ENCODE data around the gene OR10K1.
"Not testable (repeated sequence)": the region's sequence is repeated elsewhere in the genome, so short reads cannot be mapped to it uniquely, and the experiment has no call there.

OR10K1 gene

DNA sequence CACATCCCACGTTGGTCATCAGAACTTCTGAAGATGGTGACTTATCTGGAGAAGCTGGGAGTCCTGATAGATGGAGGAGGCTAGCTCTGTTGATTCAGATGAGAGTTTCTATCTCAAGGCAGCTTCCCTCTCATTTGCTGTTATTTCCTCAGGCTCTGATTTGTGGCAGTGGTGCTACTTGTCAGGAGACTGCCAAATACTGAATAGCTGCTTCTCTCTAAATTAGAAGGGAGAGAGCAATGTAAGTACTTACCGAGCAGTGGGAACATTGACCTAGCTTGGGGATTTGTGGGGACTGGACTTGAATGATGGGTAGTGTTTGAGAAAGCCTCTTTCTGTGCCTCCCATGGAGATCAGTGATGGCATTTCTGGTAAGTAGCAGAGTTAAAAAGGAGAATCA, at the start of gene OR10K1:
Gene OR10K1 (plus strand): TSS at position 301 of the 400 bp plus-strand sequence. CDS start 3,728 bp downstream, outside the sequence.
- no peak for DNase-seq

DNA sequence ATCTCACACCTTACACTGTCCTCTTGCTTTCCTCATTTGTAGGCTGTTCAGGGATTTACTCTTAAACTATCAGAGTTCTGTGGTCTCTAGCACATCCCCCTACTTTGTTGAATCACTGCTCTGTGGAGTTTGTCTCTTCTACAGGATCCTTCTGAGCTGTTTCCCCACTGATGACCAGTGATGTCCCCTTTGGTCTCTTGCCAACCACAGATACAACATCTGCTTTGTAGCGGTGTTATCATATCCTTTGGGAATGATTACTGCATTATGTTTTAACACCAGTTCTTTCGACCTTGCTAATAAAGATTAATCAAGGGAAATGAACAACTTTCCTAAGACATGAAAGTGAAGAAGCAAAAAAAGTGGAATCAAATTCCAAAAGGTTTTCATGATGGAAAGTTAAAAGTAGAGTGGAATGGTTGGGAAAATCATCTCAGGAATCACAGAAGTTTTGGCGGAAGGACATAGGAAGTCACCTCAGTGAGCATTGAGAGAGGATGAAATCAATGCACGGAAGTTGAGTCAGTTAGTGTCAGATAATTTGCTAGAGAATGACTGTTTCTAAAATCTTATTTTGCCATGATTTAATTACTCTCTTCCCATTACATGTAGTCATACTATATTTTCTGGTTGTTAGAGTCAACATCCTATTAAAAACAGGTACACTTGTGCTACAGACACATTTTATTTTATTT, 46.8 kb upstream of the OR10K1 start:
- no peak for DNase-seq

GRCh38 chr1:158417586-158417985, 44.0 kb upstream of the OR10K1 start:
- DNase-seq = no peak

GRCh38 chr1:158422212-158422611, 39.4 kb upstream of the OR10K1 start:
- DNase-seq = no peak

GRCh38 chr1:158425027-158425426, 36.6 kb upstream of the OR10K1 start:
- DNase-seq = no peak

- DNase-seq = no peak
These were observed 35.5 kb upstream of the OR10K1 start, which contains the start of gene OR10K2 for GRCh38 chr1:158426137-158426536. Gene OR10K2, minus strand, starts transcription at chr1:158426237. Its CDS starts 5,371 bp downstream, at chr1:158420866.

DNA sequence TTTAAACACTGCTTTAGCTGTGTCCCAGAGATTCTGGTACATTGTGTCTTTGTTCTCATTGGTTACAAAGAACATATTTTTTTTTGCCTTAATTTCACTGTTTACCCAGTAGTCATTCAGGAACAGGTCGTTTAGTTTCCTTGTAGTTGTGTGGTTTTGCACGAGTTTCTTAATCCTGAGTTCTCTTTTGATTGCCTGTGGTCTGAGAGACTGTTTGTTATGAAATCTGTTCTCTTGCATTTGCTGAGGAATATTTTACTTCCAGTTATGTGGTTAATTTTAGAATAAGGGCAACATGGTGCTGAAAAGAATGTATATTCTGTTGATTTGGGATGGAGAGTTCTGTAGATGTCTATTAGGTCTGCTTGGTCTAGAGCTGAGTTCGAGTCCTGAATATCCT, 31.5 kb upstream of the OR10K1 start:
- DNase-seq = not testable (repeated sequence)

GRCh38 chr1:158434741-158435140, 26.9 kb upstream of the OR10K1 start:
- no peak for DNase-seq

GRCh38 chr1:158445376-158445775, 16.3 kb upstream of the OR10K1 start:
- no peak for DNase-seq

DNA sequence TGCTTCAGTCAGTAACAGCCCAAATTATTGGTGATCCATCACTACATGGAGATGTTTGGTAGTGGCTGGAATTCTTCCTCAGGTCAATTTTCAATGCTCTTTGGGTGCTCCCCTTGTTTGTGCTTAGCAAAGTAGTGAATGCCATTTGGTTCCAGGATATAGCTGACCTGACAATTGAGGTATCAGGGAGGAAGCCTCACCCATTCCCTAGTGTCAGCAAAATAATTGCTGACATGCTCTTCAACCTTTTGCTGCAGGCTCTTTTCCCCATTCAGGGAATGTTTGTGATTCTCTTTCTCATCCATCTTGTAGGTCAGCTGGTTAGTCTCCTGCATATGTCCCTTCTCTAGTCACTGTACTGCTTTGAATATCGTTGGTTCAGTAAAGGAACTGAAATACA, 7.1 kb upstream of the OR10K1 start:
- DNase-seq = no peak

DNA sequence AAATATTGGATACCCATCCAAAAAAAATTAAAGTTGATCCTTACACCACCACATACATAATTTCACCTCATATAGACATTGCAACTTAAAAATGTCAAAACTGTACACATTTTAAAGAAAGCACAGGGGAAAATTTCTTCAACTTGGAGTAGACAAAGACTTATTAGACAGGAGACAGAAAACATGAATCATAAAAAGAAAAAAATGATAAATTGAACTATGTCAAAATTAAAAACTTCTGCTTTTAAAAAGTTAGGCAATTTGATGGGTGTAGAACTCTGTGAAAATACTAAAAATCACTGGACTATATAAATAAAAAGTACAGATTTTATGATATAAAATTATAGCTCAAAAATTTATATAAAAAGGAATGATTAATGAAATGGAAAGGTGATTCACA, 4.4 kb upstream of the OR10K1 start:
- no peak for DNase-seq

DNA sequence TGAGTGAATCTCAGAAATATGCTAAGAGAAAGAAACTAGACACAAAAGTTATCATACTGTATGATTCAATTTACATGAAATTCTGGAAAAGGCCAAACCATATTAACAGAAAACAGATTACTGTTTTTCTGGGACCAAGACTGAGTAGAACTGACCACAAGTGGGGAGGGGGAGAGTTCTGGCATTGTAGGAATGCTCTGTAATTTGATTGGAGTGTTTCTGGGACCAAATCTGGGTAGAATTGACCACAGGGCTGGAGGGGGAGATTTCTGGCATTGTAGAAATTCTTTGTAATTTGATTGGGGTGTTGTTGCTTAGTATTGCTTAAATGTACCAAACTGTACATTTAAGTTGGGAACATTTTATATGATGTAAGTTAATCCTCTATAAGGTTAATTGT, 3.4 kb upstream of the OR10K1 start:
- DNase-seq = no peak

GRCh38 chr1:158471920-158472319, 10.3 kb downstream of the OR10K1 start, which contains the start of gene OR10R2:
Gene OR10R2, plus strand, starts transcription at chr1:158472220. Its CDS starts 106 bp downstream, at chr1:158472326.
- DNase-seq = no peak

GRCh38 chr1:158485455-158485854, 23.8 kb downstream of the OR10K1 start:
- no peak for DNase-seq

DNA sequence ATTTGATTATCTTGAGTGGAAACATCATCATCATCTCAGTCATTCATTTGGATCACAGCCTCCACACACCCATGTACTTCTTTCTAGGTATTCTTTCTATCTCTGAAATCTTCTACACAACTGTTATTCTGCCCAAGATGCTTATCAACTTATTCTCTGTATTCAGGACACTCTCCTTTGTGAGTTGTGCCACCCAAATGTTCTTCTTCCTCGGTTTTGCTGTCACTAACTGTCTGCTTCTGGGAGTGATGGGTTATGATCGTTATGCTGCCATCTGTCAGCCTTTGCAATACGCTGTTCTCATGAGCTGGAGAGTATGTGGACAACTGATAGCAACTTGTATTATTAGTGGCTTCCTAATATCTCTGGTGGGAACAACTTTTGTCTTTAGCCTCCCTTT, 29.7 kb downstream of the OR10K1 start:
- DNase-seq = no peak

- DNase-seq = no peak
These were observed 31.4 kb downstream of the OR10K1 start for GRCh38 chr1:158493054-158493453.

DNA sequence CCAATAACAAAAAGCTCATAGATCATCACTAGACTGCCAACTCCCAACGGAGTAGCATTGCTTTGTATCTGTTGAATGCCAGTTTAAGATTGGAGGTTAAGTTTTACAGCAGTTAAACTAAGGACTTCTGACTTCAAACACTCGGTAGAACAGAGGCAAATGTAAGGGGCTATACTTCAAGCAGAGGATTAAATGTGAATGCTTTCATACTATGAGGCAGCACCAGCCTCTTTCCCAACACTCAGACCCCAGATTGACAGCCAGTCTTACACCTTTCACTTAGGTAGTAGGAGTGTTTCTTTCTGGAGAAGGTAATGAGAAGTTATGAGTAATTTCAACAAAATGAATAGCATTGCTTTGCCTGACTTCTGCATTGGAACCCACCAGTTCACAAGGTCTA, 33.2 kb downstream of the OR10K1 start:
- DNase-seq = no peak

DNA sequence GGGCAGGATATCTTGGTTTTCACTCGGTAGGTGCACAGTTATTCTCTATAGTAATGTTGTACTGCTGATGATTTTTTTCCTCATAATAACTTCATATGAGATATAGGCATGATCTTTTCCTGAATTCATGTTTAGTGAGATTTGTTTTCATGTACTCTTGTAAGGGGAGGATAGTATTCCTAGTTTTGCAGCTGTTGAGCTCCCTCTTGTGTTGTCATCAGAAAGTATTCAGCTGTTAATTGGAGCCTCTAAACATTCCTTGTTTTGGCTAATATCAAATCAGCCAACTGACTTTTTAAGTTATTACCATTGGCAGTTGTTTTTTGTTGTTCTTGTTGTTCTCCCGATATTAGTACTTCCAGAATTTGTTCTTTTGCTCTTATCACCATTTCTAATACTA, 34.7 kb downstream of the OR10K1 start:
- DNase-seq = no peak

DNA sequence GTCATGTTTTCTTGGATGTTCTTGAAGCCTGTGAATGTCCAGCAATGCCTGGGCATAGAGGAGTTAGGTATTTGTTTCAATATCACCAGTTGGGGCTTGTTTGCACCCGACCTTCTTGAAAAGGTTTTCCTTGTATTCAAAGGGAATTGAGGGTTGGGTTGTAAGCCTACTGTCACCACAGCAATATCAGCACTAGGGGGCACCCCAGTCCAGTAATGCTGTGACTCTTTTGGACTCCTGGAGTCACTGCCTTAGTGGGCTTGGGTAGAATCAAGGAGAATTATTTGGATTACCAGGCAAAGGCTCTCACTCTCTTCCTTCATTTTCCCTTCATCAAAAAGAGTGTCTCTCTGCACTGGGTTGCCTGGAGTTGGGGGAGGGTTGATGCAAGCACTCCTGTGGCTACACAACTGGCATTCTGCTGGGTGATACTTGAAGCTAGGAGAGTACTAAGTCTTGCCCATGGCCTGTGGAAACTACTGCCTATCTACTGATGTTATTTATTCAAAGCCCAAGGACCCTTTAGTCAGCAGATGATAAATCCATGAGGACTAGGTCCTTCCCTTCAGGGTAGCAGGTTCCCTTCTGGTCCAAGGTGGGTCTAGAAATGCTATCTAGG, 44.8 kb downstream of the OR10K1 start:
- no peak for DNase-seq

GRCh38 chr1:158507511-158507910, 45.9 kb downstream of the OR10K1 start:
- no peak for DNase-seq

- DNase-seq = no peak
These were observed 48.0 kb downstream of the OR10K1 start for GRCh38 chr1:158509471-158510156.

DNA sequence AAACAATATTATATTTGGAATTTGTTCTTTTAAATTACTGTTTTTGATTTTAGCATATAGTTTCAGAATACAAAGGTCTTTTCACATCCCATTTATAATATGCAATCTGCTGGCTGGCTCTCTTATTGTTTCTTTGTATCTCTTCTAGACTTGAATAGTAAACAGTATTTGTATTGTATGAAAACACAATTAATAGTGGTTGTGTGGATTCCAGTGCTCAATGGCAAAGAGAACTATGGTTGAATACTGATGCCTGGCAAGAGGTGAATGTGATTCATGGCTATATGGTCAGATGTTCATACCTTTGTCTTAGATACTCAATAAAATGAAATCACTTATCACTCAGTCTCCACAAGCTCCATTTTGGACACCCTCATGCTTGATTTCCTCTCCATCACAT, 55.3 kb downstream of the OR10K1 start:
- no peak for DNase-seq
